Measurements from ENCODE around the gene FCAR.

DNA sequence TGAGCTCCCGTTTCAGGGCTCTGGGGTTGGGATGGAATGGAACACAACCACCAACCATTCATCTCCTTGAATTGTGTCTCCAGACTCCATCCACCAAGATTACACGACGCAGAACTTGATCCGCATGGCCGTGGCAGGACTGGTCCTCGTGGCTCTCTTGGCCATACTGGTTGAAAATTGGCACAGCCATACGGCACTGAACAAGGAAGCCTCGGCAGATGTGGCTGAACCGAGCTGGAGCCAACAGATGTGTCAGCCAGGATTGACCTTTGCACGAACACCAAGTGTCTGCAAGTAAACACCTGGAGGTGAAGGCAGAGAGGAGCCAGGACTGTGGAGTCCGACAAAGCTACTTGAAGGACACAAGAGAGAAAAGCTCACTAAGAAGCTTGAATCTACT lies 15.5 kb downstream of the FCAR start:
- TF ChIP-seq, protein P1, sequence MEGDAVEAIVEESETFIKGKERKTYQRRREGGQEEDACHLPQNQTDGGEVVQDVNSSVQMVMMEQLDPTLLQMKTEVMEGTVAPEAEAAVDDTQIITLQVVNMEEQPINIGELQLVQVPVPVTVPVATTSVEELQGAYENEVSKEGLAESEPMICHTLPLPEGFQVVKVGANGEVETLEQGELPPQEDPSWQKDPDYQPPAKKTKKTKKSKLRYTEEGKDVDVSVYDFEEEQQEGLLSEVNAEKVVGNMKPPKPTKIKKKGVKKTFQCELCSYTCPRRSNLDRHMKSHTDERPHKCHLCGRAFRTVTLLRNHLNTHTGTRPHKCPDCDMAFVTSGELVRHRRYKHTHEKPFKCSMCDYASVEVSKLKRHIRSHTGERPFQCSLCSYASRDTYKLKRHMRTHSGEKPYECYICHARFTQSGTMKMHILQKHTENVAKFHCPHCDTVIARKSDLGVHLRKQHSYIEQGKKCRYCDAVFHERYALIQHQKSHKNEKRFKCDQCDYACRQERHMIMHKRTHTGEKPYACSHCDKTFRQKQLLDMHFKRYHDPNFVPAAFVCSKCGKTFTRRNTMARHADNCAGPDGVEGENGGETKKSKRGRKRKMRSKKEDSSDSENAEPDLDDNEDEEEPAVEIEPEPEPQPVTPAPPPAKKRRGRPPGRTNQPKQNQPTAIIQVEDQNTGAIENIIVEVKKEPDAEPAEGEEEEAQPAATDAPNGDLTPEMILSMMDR (IDR thresholded peaks at IDR 0.05; ENCODE audit: insufficient read depth, low read depth, low read length): no peak
- no peak for TF ChIP-seq EZH2 (IDR thresholded peaks at IDR 0.05; ENCODE audit: insufficient read depth, low read length)

Data from astrocyte (in vitro differentiated cells and primary cell).